Epithelial cell of esophagus (primary cell): ENCODE measurements around the gene LAMP2.

Experiments used
- DNase-seq: peaks from one replicate; pipeline ENCODE4 v3.0.0; 2010; ENCODE audit warnings: low read depth
- H3K4me3 ChIP-seq: 2 replicates; pipeline ENCODE4 v1.5.1; 2011; ENCODE audit warnings: mild to moderate bottlenecking, low read length, control low read depth
- CTCF ChIP-seq: IDR thresholded peaks from 2 replicates; pipeline ENCODE4 v1.5.1; 2011; ENCODE audit warnings: low read depth, mild to moderate bottlenecking, low read length, control low read depth, inconsistent platforms; ENCODE audit not compliant: insufficient read depth; ENCODE audit errors: missing control alignments

The LAMP2 gene

GRCh38 chrX:120402369-120402768 is 66.7 kb downstream of the LAMP2 start:
- TF ChIP-seq CTCF: no peak

GRCh38 chrX:120401301-120401700 is 67.8 kb downstream of the LAMP2 start:
- peak; percentile 2 for DNase-seq
- H3K4me3 ChIP-seq: no peak overlapping the region
- TF ChIP-seq CTCF: no peak

More at GRCh38 chrX:120402369-120402768, 66.7 kb downstream of the LAMP2 start:
- H3K4me3 ChIP-seq: no peak overlapping the region
- DNase-seq: peak; percentile 23

- H3K4me3 ChIP-seq: no peak overlapping the region
- peak; percentile 57 for TF ChIP-seq CTCF
- peak; percentile 46 for DNase-seq
Observed at GRCh38 chrX:120380699-120381098, 88.4 kb downstream of the LAMP2 start.

- H3K4me3 ChIP-seq: no peak overlapping the region
- no peak for TF ChIP-seq CTCF
- DNase-seq: no peak
Observed at GRCh38 chrX:120379937-120380681, 89.0 kb downstream of the LAMP2 start.

GRCh38 chrX:120378570-120378969 is 90.5 kb downstream of the LAMP2 start:
- TF ChIP-seq CTCF: no peak
- DNase-seq: no peak
- no peak overlapping the region for H3K4me3 ChIP-seq
